HG03039 (cell line): ENCODE measurements around the gene RFLNA.

ENCODE experiments used
- ATAC-seq: cut with Tn5 transposase; IDR thresholded peaks from one replicate; pipeline ENCODE4 v1.9.1; 2021; ENCODE audit warnings: mild to moderate bottlenecking, moderate library complexity; ENCODE audit not compliant: unreplicated experiment

RFLNA gene, protein sequence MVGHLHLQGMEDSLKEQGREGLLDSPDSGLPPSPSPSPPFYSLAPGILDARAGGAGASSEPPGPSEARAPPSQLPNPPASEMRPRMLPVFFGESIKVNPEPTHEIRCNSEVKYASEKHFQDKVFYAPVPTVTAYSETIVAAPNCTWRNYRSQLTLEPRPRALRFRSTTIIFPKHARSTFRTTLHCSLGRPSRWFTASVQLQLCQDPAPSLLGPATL

DNA sequence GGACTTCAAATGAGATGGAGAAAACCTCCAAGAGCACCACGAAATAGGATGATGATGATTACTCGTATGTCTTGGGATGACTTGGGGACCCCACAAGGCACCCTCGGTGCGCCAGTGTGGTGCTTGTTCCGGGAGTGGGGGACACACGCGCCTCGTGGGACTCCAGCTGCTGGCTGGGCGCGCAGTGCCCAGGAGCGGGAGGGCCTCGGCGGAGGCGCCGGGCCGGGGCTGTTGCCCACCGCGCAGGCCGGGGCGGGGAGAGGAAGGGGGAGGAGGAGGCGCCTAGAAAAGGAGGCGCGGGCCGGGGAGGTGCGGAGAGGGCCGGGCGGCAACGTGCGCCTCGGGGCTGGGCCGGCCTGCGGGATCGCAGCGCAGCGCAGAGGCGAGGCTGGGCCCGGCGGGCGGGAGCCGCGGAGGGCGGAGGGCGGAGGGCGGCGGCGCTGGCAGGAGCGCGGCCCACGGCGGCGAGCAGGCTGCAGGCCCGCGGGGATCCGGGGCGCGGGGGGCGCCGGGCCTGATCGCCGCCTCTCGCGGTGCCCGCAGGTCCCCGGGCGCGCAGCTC lies at the start of gene RFLNA:
TSS of gene RFLNA (plus strand) at position 314 of the 562 bp plus-strand sequence. CDS start 337 bp downstream, outside the sequence.
- ATAC-seq: no peak

DNA sequence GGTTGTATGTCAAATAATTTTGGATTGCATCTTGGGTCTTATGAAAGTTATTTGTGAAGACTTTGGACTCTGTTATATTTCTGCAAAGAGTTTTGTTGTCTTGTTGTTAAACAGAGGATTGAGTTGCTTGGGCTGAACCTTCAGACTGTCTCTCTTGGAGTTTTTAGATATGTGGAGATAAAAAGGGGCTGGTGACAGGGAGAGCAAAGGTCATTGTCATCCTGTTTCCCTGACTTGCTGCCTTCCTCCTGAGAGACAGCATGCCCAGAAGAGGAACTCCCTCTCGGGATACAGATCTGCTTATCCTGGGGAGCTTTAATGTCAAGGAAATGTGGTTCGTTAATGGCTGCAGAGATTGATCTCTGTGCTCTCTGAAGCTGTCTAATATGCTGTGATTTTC lies 47.6 kb upstream of the RFLNA start:
- ATAC-seq: no peak

DNA sequence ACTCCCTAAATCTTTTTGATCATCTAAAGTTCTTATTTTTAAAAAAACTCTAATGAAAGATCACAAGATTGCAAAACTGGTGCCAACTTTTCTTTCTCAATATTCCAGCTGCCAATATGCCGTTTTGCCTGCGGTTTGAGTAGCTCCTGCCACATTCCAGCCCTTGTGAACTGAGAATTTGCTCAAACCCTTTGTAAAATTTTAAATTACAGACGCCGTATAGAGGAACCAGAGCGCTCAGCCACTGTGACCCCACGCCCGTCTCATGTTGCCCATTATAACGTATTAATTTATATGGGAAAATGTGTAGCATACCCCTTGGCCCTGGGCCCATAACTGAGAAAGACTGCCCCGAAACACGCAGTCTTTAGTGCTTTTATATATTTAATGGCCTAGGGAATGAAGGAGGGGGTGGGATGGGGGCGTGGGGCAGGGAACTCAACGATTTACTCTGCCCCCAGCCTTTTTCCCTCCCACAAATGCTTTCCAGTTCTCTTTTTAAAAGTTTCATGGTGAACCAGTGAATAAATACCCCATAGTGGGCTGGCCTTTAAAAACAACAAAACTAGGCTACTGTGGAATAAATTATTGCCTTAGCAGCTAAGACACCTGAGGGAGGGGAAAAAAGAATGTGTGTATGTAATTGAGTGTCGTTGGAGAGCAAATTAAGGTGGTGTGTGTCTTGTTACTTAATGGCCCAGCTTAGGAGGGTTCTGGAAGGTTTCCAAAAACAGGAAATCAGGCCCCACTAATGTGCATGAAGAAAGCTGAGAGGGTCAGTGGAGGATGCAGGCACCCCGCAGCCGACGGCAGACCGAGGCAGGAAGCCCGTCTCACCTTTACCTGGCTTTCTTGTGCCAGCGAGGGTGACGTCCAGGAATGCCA lies 45.7 kb upstream of the RFLNA start:
- ATAC-seq: no peak

DNA sequence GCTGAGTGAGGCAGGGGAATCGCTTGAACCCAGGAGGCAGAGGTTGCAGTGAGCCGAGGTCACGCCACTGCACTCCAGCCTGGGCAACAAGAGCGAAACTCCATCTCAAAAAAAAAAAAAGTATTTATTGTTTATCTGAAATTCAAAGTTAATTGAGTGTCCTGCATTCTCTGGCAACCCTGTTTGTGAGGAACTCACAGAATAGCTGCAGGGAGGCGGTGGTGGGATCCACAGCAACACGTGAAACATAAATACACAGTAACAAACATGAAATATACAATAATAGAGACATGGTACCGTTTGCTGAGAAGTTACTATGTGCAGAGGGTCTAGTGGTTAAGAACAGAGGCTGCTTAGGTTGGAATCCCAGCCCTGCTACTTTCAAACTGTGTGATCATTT lies 43.7 kb upstream of the RFLNA start:
- no peak for ATAC-seq

DNA sequence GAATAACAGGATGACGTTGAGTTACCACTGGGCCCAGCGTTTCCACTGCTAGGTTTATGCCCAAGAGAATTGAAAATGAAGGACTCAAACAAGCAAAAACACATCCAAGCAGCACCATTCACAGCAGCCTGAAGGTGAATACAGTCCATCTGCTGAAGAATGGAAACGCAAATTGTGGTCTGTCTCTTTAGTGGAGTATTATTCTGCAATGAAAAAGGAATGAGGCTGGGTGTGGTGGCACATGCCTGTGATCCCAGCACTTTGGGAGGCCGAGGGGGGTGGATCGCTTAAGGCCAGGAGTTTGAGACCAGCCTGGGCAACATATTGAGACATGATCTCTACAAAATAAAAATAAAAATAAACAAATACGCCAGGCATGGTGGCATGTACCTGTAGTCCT lies 41.9 kb upstream of the RFLNA start:
- ATAC-seq: no peak

DNA sequence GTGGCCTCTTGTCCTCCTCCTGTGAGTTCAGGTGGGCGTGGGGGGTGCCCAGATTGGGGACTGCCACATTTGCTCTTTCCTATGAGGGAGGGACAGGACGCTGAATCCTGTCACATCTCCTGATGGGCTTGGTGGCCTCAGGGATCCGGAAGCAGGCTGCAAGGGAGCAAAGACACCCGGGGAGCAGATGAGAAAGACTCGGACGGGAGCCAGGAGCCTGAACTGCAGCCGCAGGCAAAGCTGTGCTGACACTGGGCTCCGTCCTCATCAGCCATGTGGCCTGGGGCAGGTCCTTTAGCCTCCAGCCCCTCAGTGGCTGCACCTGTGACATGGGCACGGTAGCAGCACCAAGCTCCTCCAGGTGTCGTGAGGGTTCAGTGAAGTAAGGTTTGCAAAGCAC lies 40.8 kb upstream of the RFLNA start:
- no peak for ATAC-seq

DNA sequence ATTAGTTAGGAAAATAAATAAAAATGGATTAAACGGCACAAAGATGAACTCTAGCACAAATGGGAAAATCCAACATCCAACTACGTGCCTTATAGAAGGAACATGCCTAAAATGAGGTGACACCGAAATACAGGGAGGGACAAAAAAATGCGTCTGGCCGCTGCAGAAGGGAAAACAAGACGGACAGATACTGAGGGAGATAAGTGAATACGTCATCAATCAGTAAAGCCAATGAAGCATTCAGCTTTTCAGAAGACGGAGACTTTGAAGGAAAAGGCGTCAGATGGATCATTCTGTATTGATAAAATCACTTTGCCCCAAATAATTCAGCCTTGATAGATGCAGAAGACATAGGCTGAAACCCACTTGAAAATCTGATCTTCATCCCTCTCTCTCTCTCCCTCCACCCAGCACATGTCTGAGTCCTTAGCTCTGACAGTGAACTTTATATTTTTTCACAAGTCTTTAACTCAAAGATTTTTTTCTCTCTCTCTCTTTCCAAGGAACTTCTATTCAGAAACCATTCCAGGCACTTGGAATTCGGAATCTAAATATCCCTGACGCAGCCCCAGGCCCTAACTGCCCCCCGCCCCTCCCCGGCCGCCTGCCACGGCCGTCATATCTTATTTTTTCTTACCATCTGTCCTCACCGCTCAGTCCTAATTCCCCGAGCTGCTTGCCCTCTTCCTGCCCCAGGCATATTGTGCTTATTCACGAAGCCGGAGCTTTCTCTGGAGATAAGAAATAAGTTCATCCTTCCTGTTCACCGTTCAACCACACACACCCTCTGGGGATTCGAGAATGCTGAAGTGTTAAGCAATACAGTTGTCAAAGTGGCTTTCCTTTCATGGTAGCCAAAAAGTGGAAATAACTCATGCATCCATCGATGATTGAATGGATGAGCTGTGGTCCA lies 35.5 kb upstream of the RFLNA start:
- no peak for ATAC-seq

DNA sequence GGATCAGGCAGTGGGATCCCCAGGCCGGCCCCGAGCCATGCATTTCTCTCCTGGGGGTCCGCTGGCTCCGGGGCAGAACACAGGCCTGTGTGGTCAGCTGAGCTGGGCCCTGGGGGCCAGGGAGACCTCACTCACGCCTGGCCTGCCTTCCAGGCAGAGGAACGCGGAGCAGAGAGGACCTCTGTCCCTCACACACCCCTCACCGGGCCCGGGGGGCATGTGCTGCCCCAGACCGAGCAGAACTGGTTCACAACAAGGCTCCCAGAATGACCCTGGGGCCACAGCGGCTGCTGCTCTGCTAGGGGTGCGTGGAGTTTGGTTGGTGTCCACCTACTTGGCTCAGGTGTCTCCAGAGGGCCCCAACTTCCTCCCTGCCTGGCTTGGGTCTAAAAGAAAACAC lies 33.0 kb upstream of the RFLNA start:
- ATAC-seq: no peak

DNA sequence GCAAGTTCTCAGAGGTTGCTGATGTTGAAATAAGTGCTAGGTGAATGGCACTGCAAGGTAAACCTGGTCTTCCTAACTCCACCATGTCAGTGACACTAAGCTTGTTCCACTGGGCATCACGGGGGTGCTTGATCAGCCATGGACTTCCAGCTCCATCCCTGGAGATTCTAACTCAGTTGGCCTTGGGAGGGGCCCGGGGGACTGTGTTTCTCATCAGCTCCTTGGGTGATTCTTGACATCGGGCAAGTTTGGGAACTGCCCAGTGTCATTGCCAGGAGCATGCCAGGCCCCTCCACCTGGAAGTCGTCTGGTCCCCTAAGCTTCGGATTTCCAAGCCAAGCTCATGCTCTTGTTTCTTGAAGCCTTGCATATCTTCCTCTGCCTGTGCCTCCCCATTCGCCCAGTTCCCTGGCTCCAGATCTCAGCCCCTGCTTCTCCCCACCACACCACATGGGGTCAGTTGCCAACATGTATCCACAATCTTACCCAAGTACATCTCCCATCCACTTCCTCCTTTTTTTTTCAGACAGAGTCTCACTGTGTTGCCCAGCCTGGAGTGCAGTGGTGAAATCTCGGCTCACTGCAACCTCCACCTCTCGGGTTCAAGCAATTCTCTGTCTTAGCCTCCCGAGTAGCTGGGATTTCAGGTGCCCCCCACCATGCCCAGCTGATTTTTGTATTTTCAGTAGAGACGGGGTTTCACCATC lies 30.7 kb upstream of the RFLNA start:
- ATAC-seq: no peak

DNA sequence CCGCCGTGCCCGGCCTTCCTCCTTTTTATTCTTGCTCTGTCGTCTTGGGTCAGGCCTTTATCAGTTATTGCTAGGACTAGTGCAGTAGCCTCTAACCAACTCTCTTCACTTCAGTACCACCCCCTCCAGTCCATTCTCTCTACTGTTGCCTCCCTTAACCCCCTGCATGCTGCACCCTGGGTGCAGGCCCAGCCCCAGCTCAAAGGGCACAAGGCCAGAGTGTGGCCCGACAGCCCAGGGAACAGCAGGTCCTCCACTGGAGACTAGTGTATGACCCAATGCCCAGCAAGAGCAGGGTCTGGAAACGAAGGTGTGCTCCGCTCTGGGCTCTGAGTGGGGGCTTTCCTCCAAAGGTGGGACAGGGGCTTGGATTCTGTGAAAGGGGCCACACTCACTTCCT lies 30.0 kb upstream of the RFLNA start:
- no peak for ATAC-seq

DNA sequence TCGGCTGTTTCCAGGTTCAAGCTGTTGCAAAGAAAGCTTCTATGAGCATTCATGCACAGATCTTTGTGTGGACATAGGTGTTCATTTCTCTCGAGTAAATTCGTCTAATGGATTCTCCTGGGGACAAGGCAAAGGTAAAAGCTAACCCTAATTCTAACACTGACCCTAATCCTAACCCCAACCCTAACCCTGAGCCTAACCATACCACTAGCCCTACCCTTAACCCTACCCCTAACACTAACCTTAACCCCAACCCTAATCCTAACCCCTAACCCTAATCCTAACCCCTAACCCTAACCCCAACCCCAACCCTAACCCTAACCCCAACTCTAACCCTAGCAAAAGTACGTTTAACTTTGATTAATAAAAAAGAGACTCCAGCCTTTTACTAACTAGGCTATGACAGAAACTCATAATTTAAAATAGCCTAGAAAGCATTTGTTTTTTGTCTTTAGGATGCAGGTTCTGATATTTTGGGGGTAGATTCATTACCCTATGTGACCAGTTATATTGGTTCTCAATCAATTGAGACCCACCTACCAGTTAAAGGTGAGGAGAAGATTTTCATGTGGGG lies 27.6 kb upstream of the RFLNA start:
- no peak for ATAC-seq

DNA sequence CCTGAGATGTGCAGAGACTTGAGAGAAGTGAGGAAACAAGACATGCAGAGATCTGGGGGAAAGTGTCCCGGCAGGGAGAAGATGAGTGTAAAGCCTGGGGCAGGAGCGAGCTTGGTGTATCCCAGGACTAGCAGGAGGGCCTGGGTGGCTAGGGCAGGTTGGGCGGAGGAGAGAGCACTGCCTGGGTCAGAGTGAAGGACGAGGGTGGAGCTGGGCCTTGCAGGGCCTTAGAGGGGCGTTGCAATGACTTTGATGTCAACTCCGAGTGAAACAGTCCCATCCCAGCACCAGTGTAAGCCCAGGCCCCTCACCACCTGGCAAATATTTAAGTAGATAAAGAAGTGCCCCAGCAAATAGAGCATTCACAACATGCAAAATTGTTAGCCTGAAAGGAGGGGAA lies 24.2 kb upstream of the RFLNA start:
- ATAC-seq: no peak

DNA sequence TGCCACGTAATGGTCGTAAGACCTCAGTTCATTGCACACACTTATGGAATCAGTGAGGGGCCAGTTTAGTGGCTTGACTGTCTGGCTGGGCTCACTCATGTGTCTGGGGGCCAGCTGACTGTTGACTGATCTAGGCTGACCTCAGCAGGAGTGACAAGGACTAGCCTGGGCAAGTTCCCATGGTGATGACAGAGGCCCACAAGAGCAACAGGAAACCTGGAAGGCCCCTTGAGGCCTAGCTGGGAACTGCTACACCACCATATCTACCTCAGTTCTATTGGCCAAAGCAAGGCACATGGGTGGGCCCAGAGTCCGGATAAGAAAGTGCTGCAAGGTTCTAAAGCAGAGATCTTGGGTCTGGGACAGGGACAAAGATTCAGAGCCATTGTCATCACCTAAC lies 21.3 kb upstream of the RFLNA start:
- ATAC-seq: no peak

DNA sequence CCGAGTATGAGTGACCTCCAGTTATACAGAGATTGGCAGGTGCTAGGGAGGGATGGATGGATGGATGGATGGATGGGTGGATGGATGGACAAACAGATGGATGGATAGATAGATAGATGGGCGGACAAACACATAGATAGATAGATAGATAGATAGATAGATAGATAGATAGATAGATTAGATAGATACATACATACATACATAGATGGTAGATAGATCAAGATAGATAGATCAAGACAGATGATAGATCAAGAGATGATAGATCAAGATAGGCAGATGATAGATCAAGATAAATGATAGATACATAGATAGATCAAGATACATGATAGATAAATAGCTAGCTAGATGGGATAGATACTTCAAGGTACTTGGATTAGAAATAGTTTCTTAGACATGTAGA lies 18.6 kb upstream of the RFLNA start:
- no peak for ATAC-seq

DNA sequence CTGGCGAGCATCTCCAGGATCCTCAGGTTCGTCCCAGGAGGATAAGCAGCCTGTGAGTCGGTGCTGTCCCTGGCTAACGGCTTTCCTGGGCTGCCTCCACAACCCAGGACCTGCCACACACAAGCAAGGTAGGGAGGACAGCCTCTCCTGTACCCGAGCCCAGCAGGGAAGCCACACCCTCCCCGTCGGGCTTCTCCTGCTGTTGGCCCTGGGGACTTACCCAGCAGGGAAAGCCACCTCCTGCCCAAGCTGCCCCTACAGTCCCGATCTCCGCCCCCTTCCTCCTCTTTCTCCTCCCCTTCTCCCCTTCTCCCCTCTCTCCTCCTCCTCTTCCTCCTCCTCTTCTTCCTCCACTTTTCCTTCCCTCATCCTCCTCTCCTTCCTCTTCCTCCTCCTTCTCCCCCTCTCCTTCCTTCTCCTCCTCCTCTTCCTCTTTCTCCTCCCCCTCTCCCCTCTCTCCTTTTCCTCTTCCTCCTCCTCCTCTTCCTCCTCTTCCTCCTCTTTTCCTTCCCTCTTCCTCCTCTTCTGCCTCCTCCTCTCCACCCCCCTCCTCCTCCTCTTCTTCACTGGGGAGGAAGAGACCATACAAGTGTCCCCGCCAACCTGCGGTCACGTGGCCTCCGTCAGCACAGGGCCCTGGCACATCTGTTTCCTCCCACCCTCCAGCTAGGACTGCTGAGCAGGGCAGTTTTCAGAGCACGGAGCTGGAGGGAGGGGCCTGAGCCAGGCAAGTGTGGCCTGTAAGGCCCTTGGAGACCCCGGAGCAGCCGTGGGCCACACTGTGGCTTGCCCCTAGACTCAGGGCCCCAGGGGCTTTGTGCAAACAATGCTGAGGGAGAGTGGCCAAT lies 17.3 kb upstream of the RFLNA start:
- ATAC-seq: no peak

DNA sequence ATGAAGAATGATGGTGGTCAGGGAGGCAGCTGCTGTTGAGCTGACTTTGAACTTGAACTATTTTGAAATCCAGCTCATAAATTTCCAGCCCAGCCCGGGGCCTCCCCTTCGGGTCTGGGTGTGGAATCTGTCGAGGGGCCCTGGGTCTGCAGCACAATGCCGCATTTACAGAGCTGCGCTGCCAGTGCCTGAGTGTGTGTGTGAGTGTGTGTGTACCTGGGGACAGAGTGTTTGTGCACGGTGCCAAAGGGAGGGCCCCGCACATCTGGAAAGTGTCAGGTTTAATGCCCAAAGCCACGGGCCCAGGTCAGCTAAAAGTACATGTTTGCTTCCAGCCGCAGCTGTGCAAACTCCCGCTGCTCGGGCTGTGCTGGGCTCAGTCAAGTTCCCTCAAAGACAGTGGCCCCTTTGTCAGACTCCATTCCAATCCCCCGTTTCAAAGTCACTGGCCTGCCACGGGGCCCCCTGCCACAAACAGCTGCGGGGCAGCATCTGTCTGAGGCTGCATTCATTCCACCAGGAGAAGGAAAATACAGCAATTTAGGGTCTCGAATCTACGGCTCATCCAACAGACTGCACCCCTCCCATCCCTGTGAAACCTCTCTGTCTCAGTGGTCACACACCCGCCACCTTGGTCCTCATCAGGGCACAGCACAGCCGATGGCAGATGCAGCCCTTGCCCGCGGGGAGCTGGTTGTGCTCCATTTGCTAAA lies 16.3 kb upstream of the RFLNA start:
- no peak for ATAC-seq

DNA sequence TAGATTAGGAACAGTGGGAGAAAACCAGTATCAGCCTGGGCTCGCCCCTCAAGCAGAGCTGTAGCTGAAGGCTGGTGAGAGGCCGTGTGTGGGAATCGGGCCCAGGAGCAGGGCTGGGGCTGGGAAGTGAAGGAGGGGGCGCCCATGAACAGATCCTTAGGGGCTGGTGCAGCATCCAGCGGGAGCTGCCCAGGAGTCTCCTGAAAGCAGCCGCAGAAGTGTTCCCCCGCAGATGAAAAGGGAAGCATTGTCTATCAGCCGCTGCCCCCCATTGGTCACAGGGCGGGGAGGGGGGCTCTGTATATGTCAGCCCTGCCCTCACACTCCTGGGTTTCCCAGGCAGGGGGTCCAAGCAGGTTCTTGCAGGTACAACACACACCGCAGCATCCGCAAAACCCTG lies 15.6 kb upstream of the RFLNA start:
- no peak for ATAC-seq

DNA sequence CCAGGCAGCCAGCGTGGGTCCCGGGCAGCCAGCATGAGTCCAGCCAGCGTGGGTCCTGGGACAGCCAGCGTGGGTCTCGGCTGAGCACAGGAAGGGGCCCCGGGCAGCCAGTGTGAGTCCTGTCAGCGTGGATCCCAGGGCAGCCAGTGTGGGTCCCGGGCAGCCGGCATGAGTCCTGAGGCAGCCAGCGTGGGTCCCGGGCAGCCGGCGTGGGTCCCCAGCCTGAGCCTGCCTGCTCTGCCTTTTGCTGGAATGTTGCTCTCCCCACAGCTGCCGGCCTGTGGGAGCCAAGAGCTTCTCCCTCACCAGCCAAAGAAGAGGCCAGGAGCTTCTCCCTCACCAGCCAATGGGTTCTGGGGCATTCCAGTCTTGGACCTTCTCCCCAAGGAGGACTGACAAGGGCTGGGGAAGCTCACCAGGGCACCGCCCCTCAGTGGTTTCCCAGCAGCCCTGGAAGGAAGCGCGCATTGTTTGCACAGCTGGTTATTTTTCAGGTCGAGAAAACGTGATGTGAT lies 15.0 kb upstream of the RFLNA start:
- ATAC-seq: no peak
